Stimulated activated CD8-positive, alpha-beta memory T cell treated with anti-CD3 and anti-CD28 coated beads, Interleukin-4, amount 100 ng/mL, for 4 hours (primary cell): Measurements from ENCODE around the gene CALML5.

Experiments
- DNase-seq, 2 donors: peaks; one replicate each; pipeline ENCODE4 v3.0.0-alpha.2; 2020; ENCODE audit warnings: low read depth in 2 of 2, low spot score in 1 of 2

CALML5 gene

GRCh38 chr10:5499493-5500140 is at the start of gene CALML5:
CALML5 (minus strand) TSS chr10:5499570; CDS start chr10:5499438, 132 bp downstream.
- DNase-seq = no peak

GRCh38 chr10:5547931-5548660 is 48.7 kb upstream of the CALML5 start:
- no peak for DNase-seq

GRCh38 chr10:5547681-5547930 is 48.2 kb upstream of the CALML5 start:
- DNase-seq = no peak

- DNase-seq = no peak
Observed at GRCh38 chr10:5546891-5547680, 47.7 kb upstream of the CALML5 start.

GRCh38 chr10:5545778-5546710 is 46.7 kb upstream of the CALML5 start:
- DNase-seq = no peak

- DNase-seq = no peak
Observed at GRCh38 chr10:5545426-5545777, 46.0 kb upstream of the CALML5 start.

GRCh38 chr10:5545011-5545410 is 45.6 kb upstream of the CALML5 start:
- no peak for DNase-seq

- DNase-seq = no peak
Observed at GRCh38 chr10:5544216-5544805, 44.9 kb upstream of the CALML5 start.

- DNase-seq = no peak
Observed at GRCh38 chr10:5543623-5544022, 44.3 kb upstream of the CALML5 start.

- DNase-seq = no peak
Observed at GRCh38 chr10:5542100-5542499, 42.7 kb upstream of the CALML5 start.

GRCh38 chr10:5540891-5541290 is 41.5 kb upstream of the CALML5 start:
- DNase-seq = no peak

- no peak for DNase-seq
Observed at GRCh38 chr10:5540080-5540479, 40.7 kb upstream of the CALML5 start.

- no peak for DNase-seq
Observed at GRCh38 chr10:5538892-5539651, 39.7 kb upstream of the CALML5 start.

GRCh38 chr10:5538446-5538845 is 39.1 kb upstream of the CALML5 start:
- no peak for DNase-seq

GRCh38 chr10:5537684-5538083 is 38.3 kb upstream of the CALML5 start:
- DNase-seq = no peak

GRCh38 chr10:5536486-5537081 is 37.2 kb upstream of the CALML5 start:
- no peak for DNase-seq

- DNase-seq = no peak
Observed at GRCh38 chr10:5534880-5535856, 35.8 kb upstream of the CALML5 start.

- no peak for DNase-seq
Observed at GRCh38 chr10:5534051-5534821, 34.9 kb upstream of the CALML5 start.
